Kidney (tissue), 14 donors: Measurements from ENCODE around the gene PCDH1. TPM values are rescaled to one million over a fixed set of nuclear protein-coding genes. Genes with fewer than 3 reads are reported as not detected.
A peak's percentile ranks its signal among the peaks of the same experiment; 100 is the strongest.

Experiments used
- DNase-seq, 5 donors: peaks; one replicate each; pipeline ENCODE4 v3.0.0-alpha.2; 2013 to 2020
- FAIRE-seq: peaks from 2 replicates; lab custom pipeline; 2012; peaks lifted over from hg19 to GRCh38; lab: Jason Lieb, UNC
- H3K27ac ChIP-seq, 2 donors: one replicate each; pipeline ENCODE4 v1.7.0; 2013; ENCODE audit warnings: low read depth in 2 of 2, low read length in 2 of 2, inconsistent platforms in 1 of 2
- H3K27me3 ChIP-seq: one replicate; pipeline ENCODE4 v1.7.1; 2013; ENCODE audit warnings: low read length, inconsistent platforms; ENCODE audit not compliant: control insufficient read depth, insufficient read depth
- H3K36me3 ChIP-seq, 3 donors: one replicate each; pipeline versions ENCODE4 v1.7.0 to v1.7.1; 2013; ENCODE audit warnings: low read length in 3 of 3, control low read depth in 1 of 3, inconsistent platforms in 1 of 3; ENCODE audit not compliant: insufficient read depth in 3 of 3, control insufficient read depth in 2 of 3
- H3K4me1 ChIP-seq, 3 donors: one replicate each; pipeline versions ENCODE4 v1.7.0 to v1.7.1; 2013; ENCODE audit warnings: low read length in 3 of 3, inconsistent platforms in 1 of 3, low read depth in 1 of 3; ENCODE audit not compliant: control insufficient read depth in 2 of 3, insufficient read depth in 2 of 3
- H3K4me3 ChIP-seq, 3 donors: one replicate each; pipeline versions ENCODE4 v1.7.0 to v1.8.1; 2013; ENCODE audit warnings: low read length in 3 of 3, control low read depth in 1 of 3, inconsistent platforms in 1 of 3
- H3K9ac ChIP-seq, 3 donors: one replicate each; pipeline versions ENCODE4 v1.7.0 to v1.7.1; 2013; ENCODE audit warnings: low read length in 3 of 3, control low read depth in 1 of 3, inconsistent platforms in 1 of 3
- H3K9me3 ChIP-seq, 3 donors: one replicate each; pipeline versions ENCODE4 v1.7.0 to v1.7.1; 2013; ENCODE audit warnings: low read length in 3 of 3, control low read depth in 1 of 3, inconsistent platforms in 1 of 3; ENCODE audit not compliant: control insufficient read depth in 2 of 3, insufficient read depth in 1 of 3
- intact Hi-C: fragments of 100-400 bp; cut with DNase I; formaldehyde crosslinking; loops from one replicate; pipeline ENCODE4 v1.11.1; 2022
- polyA plus RNA-seq: library from polyadenylated mRNA; stranded (reverse); fragments of 350-450 nt; fragmentation: Illumina TruSeq; extraction: RNeasy Lipid Tissue Mini Kit (QIAGEN cat#74804); gene quantifications from one replicate; pipeline ENCODE4 v1.2.3, GENCODE V29; 2014; ENCODE audit warnings: low read depth, low replicate concordance; ENCODE audit not compliant: insufficient read depth
- total RNA-seq: library from RNA; stranded (reverse); fragmentation: NEBNext Ultra II Directional; extraction: Animal tissue kit (Norgen Biotek cat#: 25700); gene quantifications from one replicate; pipeline ENCODE4 v1.2.1, GENCODE V29; 2021
- TF ChIP-seq, protein P1 (sequence below): IDR thresholded peaks from 3 replicates; pipeline ENCODE4 v1.5.1; 2012; ENCODE audit warnings: mild to moderate bottlenecking, moderate library complexity, borderline replicate concordance; ENCODE audit not compliant: insufficient read depth; ENCODE audit errors: extremely low read depth
- donor health status: control.
- donor health status: control.
- donor health status: control.
- donor health status: control.
- donor health status: control.
- donor health status: DM: yes; HTN: yes; CAD: no.
- donor health status: Normal renal cell carcinoma (clear cell type).

PCDH1 gene
- total and polyA plus RNA-seq, 2 donors from 2014 or later: 37.3 to 147 TPM

GRCh38 chr5:141808857-141809256 lies 69.4 kb downstream of the PCDH1 start:
- Histone ChIP-seq H3K4me3 (no peak overlapping the region), H3K9me3 (no peaks in the 10 kb centered on the region), H3K9ac (no peak overlapping the region), H3K27ac (no peak overlapping the region), H3K36me3 (peaks cover 0 to 4% (median 0%) of the 10 kb centered on the region in 3 donors), H3K4me1 (peaks cover 0 to 11% (median 0%) of the 10 kb centered on the region in 3 donors), H3K27me3 (no peaks in the 10 kb centered on the region)
- FAIRE-seq (no peak), DNase-seq (no peak)
- intact Hi-C loops: no loop called here
- TF ChIP-seq, protein P1, sequence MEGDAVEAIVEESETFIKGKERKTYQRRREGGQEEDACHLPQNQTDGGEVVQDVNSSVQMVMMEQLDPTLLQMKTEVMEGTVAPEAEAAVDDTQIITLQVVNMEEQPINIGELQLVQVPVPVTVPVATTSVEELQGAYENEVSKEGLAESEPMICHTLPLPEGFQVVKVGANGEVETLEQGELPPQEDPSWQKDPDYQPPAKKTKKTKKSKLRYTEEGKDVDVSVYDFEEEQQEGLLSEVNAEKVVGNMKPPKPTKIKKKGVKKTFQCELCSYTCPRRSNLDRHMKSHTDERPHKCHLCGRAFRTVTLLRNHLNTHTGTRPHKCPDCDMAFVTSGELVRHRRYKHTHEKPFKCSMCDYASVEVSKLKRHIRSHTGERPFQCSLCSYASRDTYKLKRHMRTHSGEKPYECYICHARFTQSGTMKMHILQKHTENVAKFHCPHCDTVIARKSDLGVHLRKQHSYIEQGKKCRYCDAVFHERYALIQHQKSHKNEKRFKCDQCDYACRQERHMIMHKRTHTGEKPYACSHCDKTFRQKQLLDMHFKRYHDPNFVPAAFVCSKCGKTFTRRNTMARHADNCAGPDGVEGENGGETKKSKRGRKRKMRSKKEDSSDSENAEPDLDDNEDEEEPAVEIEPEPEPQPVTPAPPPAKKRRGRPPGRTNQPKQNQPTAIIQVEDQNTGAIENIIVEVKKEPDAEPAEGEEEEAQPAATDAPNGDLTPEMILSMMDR: no peak

- H3K27me3 ChIP-seq: no peaks in the 10 kb centered on the region
- no peak overlapping the region for H3K9ac ChIP-seq
- H3K36me3 ChIP-seq: peaks cover 0 to 4% (median 0%) of the 10 kb centered on the region in 3 donors
- no peak overlapping the region for H3K4me3 ChIP-seq
- no peak for DNase-seq
- no peaks in the 10 kb centered on the region for H3K9me3 ChIP-seq
- no peak overlapping the region for H3K27ac ChIP-seq
- intact Hi-C loops: no loop called here
- no peak for FAIRE-seq
- peaks cover 0 to 11% (median 0%) of the 10 kb centered on the region in 3 donors for H3K4me1 ChIP-seq
- TF ChIP-seq, protein P1: no peak
These were observed 70.5 kb downstream of the PCDH1 start for GRCh38 chr5:141807732-141808131.

DNA sequence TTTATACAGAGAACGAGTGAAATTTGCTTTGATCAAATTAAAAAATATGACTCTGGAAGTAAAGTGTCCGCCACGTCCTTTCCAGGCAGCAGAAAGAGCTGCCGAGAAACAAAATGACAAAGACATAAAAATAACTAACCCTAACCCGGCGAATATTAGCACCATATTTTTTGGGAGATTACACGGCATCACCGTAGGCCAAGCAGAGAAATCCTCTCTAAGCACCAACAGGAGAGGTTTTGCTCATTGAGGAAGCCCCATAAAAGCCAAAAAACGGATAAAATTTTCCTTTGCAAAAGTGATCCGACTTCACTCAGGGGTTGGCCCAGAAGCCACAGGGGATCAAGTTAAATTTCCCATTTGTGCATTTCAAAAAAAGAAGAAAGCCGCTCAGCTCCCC lies 70.9 kb downstream of the PCDH1 start:
- DNase-seq (no peak), FAIRE-seq (no peak)
- TF ChIP-seq, protein P1: no peak
- no peak overlapping the region for H3K9ac ChIP-seq
- H3K4me1 ChIP-seq: peaks cover 0 to 11% (median 0%) of the 10 kb centered on the region in 3 donors
- H3K36me3 ChIP-seq: peaks cover 0 to 4% (median 0%) of the 10 kb centered on the region in 3 donors
- H3K27me3 ChIP-seq: no peaks in the 10 kb centered on the region
- intact Hi-C loops: no loop called here
- H3K4me3 ChIP-seq: no peak overlapping the region
- H3K27ac ChIP-seq: no peak overlapping the region
- no peaks in the 10 kb centered on the region for H3K9me3 ChIP-seq

DNA sequence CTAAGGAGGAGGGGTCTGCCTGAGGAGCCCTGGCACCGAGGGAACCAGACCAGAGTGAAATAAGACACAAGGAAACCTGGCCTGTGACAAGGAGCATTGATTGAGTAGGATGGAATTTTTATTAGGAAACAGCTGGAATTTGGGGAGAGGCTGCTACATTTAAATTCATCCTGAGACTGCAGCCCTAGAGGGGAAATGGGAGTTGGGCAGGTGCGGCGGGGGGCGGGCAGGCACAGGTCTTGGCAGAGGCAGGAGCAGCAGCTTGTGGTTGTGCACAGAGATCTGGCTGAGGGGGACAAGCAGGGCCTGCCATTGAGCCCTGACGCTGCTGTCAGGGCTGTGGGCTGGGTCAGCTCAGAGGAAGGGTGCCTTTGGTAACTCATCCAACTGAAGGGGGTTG lies 71.6 kb downstream of the PCDH1 start:
- no peak for FAIRE-seq
- intact Hi-C loops: no loop called here

More for the DNA sequence above, 71.6 kb downstream of the PCDH1 start:
- Histone ChIP-seq H3K4me1 (peaks cover 0 to 11% (median 0%) of the 10 kb centered on the region in 3 donors), H3K27me3 (no peaks in the 10 kb centered on the region), H3K27ac (peak overlapping the region in 1 of 2 donors; percentile 73), H3K4me3 (no peak overlapping the region), H3K9me3 (no peaks in the 10 kb centered on the region), H3K9ac (no peak overlapping the region), H3K36me3 (peaks cover 0 to 4% (median 0%) of the 10 kb centered on the region in 3 donors)
- TF ChIP-seq, protein P1: no peak
- no peak for DNase-seq
